Mesothelial cell of epicardium (in vitro differentiated cells): ENCODE results near the gene PRDM10. TPM values are rescaled to one million over a fixed set of nuclear protein-coding genes. Genes with fewer than 3 reads are reported as not detected.
A peak's percentile ranks its signal among the peaks of the same experiment; 100 is the strongest.

Experiments used
- DNase-seq, 2 experiments: peaks; one replicate each; pipeline ENCODE4 v3.0.0; 2021; ENCODE audit warnings: low spot score in 2 of 2; ENCODE audit not compliant: unreplicated experiment in 2 of 2
- H3K27ac Mint-ChIP-seq: 2 replicates; pipeline ENCODE4 v1.8.0; 2021; ENCODE audit warnings: mixed read lengths
- H3K27me3 Mint-ChIP-seq: 2 replicates; pipeline ENCODE4 v1.8.0; 2021; ENCODE audit warnings: low read depth, mixed read lengths
- H3K36me3 Mint-ChIP-seq: 2 replicates; pipeline ENCODE4 v1.8.0; 2021; ENCODE audit warnings: mixed read lengths
- H3K4me1 Mint-ChIP-seq: 2 replicates; pipeline ENCODE4 v1.8.0; 2021; ENCODE audit warnings: mixed read lengths
- H3K4me3 Mint-ChIP-seq: 2 replicates; pipeline ENCODE4 v1.8.0; 2021; ENCODE audit warnings: mild to moderate bottlenecking, moderate library complexity, mixed read lengths
- H3K9me3 Mint-ChIP-seq: 2 replicates; pipeline ENCODE4 v1.8.0; 2021; ENCODE audit warnings: mixed read lengths
- total RNA-seq: library from RNA; stranded (reverse); gene quantifications from 3 replicates; pipeline ENCODE4 v1.2.1, GENCODE V29; 2021
- TF ChIP-seq, protein P1 (sequence below): fragments of 200-600 bp; sonication (generic); IDR thresholded peaks from one replicate; pipeline ENCODE4 v1.5.0; 2021; ENCODE audit warnings: antibody characterized with exemption; ENCODE audit not compliant: unreplicated experiment

Gene PRDM10
- total RNA-seq, 1 donor from 2014 or later, result 17.8 TPM

DNA sequence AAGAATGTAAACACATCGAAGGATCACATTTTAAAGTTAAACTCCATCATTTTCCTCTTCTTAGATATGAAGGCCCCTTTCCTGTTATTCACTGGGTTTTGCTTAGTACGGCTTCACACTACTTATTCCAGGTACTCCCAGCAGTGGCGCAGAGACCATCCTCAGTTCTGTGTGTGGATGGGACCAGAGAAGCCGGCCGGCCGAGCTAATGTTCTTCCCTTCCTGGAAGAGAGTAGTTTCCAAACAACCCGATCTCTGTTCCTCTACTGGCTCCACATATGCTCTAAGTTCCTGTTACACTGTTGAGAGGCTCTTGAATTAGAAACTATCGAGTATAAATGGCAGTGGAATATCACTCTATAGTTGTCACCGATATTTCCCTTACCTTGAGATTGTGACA lies 106.6 kb downstream of the PRDM10 start:
- H3K4me1 Mint-ChIP-seq, result peaks cover 18% of the 10 kb centered on the region
- H3K4me3 Mint-ChIP-seq, result peak overlapping the region; percentile 91
- peak overlapping the region; percentile 93 for H3K27ac Mint-ChIP-seq
- no peaks in the 10 kb centered on the region for H3K27me3 Mint-ChIP-seq
- peaks cover 19% of the 10 kb centered on the region for H3K36me3 Mint-ChIP-seq
- H3K9me3 Mint-ChIP-seq, result no peaks in the 10 kb centered on the region
- no peak for DNase-seq
- TF ChIP-seq, protein P1, sequence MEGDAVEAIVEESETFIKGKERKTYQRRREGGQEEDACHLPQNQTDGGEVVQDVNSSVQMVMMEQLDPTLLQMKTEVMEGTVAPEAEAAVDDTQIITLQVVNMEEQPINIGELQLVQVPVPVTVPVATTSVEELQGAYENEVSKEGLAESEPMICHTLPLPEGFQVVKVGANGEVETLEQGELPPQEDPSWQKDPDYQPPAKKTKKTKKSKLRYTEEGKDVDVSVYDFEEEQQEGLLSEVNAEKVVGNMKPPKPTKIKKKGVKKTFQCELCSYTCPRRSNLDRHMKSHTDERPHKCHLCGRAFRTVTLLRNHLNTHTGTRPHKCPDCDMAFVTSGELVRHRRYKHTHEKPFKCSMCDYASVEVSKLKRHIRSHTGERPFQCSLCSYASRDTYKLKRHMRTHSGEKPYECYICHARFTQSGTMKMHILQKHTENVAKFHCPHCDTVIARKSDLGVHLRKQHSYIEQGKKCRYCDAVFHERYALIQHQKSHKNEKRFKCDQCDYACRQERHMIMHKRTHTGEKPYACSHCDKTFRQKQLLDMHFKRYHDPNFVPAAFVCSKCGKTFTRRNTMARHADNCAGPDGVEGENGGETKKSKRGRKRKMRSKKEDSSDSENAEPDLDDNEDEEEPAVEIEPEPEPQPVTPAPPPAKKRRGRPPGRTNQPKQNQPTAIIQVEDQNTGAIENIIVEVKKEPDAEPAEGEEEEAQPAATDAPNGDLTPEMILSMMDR, result no peak

DNA sequence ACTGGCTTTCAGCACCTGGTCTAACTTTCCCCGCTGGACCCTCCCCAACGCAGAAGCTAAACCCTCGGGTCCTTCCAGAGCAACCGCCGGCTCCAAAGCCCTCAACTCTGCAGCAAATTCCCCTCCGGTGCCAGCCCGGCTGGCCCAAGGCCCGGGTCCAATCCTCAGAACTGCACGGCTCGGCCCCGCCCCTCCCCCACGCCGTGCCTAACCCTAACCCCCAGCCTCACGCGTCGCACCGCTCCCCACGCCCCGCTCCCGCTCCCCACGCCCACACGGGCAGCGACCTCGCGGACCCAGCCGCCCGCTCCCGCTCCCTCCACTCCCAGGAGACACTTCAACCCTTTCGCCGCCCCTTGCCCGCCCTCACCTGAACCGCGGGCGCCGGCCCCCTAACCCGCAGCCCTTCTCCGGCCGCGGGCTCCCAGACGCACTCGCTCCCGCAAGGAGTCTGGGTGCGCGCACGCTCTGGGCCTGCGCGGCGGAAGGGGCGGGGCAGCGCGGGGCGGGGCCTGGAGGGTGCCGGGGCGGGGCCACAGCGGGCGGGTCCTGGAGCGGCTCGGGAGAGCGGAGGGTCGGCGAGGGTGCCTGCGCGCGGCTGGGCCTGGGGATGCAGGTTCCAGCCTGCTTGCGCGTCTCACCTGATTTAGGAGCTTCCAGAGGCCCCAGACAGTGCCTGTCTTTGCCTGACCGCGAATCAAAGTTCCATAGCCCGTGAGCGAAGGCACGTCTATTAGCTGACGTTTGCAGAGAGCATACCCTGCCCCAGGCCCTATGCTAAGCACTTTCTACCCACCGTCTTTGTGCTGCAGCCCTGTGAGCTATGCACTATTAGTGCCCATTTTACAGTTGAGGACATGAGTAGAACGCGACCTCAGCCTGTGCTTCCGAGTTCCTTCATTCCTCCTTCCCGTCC lies 107.3 kb downstream of the PRDM10 start, which contains the start of gene NFRKB:
TSS of gene NFRKB (minus strand) at position 453 of the 916 bp plus-strand sequence. CDS start 2,729 bp downstream, outside the sequence.
- Mint-ChIP-seq H3K27ac (peak within 1 kb of the TSS; percentile 93), H3K4me1 (peaks cover 18% of the 10 kb centered on the region), H3K9me3 (no peaks in the 10 kb centered on the region), H3K27me3 (no peaks in the 10 kb centered on the region), H3K4me3 (peak within 1 kb of the TSS; percentile 91), H3K36me3 (peaks cover 19% of the 10 kb centered on the region)
- TF ChIP-seq, protein P1, result no peak
- DNase-seq, result peak; percentile 86 to 92

DNA sequence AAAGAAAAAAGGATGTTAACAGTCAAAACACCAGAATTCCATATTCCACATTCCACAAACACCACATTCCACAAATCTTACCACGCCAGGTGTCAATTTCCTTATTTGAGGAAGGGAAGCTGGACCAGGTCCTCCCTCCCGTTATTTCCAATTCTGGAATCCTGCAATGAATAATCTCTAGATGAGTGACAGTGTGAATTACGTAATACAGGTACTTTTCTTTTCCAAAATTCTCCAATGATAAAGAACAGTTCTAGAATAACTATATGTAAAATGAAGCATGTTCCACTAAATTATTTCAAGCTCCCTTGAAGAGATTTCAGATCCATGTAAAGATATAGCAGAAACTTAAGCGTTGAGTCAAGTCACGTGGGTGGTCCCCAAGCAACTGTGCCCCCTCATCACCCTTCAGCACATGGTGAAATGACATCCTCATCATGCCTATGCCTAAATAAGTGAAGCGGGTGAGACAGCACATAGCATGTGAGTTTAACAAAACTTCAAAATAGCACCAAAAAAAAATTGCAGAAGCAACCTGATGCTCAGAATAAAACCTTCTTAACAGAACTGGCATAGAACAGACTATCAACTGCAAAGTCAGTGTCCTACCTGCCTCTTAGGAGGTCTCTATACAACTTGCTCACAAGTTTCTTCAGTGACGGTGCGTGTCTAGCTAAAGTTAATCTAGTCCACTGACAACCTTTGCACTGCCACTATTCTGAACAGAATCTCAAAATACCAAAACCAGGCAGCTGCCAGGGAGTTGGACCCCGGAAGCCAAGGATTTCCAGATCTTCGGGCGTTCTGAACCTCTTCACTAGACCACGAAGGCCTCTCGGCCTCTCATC lies 108.1 kb downstream of the PRDM10 start:
- H3K27me3 Mint-ChIP-seq, result no peaks in the 10 kb centered on the region
- DNase-seq, result no peak
- peak overlapping the region; percentile 88 for H3K27ac Mint-ChIP-seq
- H3K4me1 Mint-ChIP-seq, result peaks cover 18% of the 10 kb centered on the region
- H3K9me3 Mint-ChIP-seq, result no peaks in the 10 kb centered on the region
- H3K36me3 Mint-ChIP-seq, result peaks cover 23% of the 10 kb centered on the region
- H3K4me3 Mint-ChIP-seq, result peak overlapping the region; percentile 91
- TF ChIP-seq, protein P1, result no peak

DNA sequence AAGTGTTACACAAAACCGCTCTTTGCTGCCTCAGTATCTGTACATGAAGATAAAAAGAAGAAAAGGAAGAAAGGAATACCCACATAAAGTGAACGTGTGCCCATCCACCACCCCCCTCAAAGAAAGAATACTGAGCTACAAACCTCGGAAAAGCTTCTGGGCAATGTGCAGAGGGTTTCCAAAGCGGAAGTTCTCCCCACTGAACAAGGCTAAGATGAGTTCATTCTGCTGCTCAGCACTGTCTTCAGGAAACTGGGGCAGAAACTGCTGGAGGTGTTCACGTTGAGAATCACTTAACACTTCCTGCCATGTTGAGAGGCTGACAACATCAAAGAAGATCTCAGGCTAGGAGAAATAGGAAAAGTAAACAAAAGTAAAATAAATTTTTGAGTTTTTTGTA lies 114.2 kb downstream of the PRDM10 start:
- H3K27me3 Mint-ChIP-seq, result no peaks in the 10 kb centered on the region
- peaks cover 49% of the 10 kb centered on the region for H3K36me3 Mint-ChIP-seq
- no peaks in the 10 kb centered on the region for H3K4me1 Mint-ChIP-seq
- H3K4me3 Mint-ChIP-seq, result no peak overlapping the region
- TF ChIP-seq, protein P1, result no peak
- no peak overlapping the region for H3K27ac Mint-ChIP-seq
- no peaks in the 10 kb centered on the region for H3K9me3 Mint-ChIP-seq
- DNase-seq, result no peak

DNA sequence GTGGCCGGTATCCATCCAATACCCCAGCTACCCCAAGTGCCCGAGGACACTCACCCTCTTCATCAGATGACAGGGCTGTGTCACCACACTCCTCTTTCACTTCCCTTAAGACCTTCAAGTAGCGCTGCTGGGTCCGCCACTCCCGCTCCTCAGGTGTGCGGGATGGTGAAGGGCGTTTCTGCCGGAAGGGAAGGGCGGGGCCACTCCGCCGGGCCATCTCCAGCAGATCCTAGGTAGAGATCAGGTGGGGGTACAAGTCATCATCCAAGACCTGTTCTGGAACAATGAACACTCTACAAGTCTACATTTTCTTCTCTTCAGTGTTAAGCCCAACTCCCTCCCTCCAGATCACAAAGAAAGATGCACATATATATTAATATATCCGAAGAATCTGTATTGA lies 117.3 kb downstream of the PRDM10 start:
- H3K27ac Mint-ChIP-seq, result no peak overlapping the region
- DNase-seq, result no peak
- H3K4me1 Mint-ChIP-seq, result no peaks in the 10 kb centered on the region
- TF ChIP-seq, protein P1, result no peak
- H3K27me3 Mint-ChIP-seq, result no peaks in the 10 kb centered on the region
- H3K36me3 Mint-ChIP-seq, result peaks cover 57% of the 10 kb centered on the region
- H3K9me3 Mint-ChIP-seq, result no peaks in the 10 kb centered on the region
- H3K4me3 Mint-ChIP-seq, result no peak overlapping the region
